SKM-1 treated with dmso at 0.1 percent for 144 hours (cell line): Measurements from ENCODE around the gene LSG1.
"Not testable (repeated sequence)": the region's sequence is repeated elsewhere in the genome, so short reads cannot be mapped to it uniquely, and the experiment has no call there.

Source experiments
- DNase-seq: peaks from one replicate; lab custom pipeline; 2025; ENCODE audit not compliant: unreplicated experiment; lab: John Stamatoyannopoulos, UW

LSG1 gene

DNA sequence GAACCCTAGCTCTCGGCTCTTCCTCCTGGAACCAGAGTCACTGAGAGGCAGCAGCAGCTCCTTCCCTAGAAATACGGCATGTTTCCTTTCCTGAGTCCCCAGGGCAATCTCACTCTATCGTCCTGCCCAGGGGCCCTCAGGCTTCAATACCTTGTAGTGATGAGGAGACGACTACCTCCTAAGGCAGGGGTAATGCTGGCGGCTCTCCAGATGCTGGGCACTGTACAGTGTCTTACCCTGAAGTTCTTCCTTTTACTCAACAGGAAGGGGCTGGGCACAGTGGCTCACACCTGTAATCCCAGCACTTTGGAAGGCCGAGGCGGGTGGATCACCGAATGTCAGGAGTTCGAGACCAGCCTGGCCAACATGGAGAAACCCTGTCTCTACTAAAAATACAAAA lies 52.2 kb downstream of the LSG1 start:
- DNase-seq: no peak

DNA sequence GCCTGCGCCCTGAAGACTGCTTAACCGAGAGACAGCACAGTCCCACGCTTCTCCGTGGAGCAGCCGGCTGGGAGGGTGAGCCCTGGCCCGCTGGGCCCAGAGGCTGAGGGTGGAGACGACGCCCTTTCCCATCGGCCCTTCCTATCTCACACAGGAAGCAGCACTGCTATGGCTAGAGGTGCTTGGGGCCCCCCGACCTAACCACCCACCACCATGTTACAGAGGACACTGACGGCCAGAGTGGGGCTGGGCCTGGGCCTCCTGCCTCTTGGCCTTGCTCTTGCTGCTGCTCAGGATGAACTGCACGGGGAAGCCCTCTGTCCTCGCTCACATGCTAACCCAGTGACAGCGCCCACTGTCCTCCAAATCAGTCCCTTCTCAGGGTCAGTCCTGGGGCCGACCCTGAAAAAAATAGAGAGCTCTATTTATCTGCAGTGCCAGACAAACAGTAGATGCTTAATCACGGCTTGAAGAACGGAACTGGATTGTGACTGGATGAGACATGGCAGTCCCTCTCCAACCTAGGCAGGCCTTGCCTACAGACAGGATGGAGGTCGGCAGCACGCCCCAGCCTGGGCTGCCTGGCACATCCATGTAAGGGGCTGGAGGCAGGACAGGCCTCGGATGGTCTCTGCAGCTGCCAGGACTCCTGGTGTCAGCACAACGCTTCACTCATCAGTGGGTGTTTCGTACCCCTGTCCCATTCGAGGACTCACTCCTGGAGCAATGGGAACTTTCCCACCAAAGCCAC lies 53.0 kb downstream of the LSG1 start:
- DNase-seq: no peak

DNA sequence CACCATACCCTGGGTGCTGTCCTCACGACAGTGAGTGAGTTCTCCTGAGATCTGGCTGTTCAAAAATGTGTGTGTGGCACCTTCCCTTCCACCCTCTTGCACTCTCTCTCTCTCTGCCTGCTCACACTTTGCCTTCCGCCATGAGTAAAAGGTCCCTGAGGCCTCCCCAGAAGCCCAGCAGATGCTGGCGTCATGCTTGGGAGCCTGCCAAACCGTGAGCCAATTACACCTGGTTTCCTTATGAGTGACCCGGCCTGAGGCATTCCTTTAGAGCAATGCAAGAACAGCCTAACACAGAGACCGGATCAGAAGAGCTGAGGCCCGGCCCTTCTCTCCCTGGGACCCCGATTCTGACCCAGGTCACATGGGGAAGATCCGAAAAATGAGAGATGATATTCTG lies 54.2 kb downstream of the LSG1 start:
- DNase-seq: no peak

DNA sequence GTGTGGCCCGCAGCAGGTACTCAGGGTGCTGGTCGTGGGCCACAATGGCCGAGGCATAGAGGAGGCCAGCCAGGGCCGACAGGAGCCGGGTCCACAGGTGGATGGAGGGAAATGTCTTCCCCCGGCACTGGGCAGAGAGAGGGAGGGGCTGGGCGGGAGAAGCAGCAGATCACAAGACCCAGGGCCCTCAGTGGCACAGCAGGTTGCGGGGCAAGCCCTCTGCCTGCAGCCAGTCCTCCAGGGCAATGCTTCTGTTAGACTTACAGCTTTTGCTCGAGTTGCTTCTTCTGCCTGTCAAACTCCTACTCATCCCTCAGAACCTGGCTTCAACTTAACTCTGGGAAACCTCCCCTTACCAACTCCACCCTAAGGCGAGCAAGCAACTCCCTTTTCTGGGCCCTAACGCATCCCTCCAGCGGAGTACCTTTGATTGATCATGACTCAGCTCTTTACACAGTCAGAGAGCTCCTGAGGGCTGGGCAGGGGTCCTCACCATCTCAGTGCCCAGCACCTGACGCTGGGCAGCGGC lies 54.8 kb downstream of the LSG1 start:
- no peak for DNase-seq

DNA sequence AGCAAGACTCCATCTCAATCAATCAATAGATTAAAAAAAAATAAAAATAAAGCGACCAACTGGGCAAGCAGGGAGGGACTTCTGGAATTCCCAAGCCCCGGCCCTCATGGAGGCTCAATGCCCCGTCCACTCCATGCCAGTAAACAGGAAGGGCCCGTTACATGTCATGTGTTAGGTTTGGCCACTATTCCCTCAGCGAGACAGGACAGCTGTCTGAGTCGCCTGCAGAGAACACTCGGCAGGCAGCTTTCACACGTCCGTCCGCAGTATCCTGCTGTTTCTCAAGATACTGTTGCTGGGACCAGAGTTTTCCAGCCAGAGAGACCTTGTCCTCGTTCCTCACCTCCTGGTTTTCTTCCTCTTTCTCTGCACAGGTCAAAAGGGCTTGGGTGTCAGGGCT lies 56.8 kb downstream of the LSG1 start:
- DNase-seq: no peak

DNA sequence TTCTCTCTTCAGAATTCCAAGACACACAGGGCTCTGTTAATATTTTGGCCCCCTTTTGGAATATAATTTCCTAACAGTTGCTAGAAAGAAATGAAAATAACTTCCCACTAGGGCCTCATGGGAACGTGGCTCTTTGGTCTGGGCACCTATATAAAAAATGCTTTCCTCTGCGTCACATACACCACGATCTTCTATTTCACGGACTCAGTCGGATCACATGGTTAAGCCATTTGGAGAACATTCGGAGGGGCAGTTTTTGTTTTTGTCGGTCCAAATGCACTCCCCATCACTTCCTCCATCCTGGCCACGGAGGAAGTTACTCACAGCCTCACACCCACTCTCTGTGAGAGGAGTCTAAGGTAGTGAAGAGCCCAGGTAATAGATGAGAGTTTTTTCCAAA lies 59.8 kb downstream of the LSG1 start:
- no peak for DNase-seq

DNA sequence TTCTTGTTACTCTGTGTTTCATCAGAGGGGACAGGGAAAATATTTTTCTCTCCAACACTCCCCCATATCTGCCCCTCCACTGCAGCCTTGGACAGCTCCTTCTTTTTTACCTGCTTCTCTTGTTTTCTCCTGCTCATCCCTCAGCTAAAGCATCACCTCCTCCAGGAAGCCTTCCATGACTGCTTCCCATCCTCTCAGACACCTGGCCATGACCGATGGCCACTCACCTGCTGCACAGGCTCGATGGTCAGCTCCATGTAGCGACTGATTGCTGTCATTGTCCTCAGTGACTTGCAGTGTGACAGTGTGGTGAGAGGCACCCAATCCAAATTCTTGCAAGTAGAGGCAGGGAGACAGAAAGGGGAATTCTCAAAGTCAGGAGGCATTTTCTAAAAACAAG lies 61.3 kb downstream of the LSG1 start:
- DNase-seq: no peak

DNA sequence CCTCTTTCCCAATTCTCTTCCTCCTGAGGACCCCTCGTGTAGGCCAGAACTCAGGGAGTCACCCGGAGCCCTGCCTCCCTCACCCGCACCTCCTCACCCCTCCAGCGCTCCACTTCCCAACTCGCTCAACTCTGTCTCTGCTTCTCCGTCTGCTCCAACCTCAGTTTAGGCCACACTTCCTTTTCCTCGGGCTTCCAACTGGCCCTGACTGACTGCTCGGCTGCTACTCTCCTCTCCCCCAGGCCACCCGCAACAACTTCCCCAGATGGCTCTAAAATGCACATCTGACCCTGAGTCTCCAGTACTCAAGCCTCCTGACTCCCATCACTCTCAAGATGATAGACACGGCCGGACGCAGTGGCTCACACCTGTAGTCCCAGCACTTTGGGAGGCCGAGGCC lies 62.4 kb downstream of the LSG1 start:
- no peak for DNase-seq

DNA sequence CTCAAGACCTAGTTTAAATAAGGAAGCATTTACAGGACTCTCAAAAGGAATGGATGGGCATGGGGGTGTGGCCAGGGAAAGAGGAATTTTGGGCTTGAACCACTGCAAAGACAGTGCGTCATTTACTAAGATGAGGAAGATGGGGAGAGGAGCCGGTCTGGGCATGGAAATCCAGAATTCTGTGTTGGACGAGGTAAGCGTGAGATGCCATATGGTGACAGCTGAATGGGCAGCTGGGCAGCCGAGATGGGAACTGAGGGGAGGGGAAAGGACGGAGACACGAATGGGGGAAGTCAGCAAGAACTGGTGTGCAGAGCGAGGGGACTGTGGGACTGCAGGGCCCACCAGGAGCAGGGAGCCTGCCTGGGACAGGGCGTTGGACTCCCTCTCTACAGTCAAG lies 63.0 kb downstream of the LSG1 start:
- no peak for DNase-seq

DNA sequence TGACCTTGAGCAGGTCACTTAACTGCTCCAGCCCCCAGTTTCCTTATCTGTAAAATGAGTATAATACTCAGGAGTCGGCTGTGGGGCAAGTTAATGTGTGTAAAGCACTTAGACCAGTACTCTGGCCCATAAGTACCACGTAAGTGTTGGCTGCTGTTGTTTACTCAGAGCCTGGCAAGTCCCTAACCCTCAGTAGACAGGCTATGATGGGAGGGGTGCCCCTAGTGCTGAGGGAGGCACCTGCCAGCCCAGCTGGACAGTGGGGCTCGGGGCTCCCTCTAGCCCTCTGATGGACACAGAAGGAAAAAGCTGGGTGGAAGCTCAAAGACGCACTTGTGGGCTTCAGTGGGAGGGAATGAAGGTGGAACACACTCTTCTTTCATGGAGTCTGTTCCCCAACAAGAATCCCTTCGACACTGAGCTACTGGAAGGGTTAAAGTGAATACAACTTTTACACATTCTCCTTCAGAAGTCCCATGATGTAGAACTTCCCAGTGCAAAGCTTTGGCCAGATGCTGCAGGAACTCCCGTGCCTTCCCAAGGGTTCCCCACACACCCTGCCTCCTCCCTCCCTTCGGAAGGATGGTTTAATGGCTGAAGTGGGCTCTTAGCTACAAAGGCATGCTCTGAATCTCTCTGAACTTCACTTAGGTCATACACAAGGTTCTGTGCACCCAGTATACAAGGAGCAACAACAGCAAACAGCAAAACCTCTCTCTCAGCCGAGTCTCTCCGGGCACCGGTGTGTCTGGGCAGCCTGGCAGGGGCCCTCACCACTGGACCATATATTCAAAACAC lies 64.2 kb downstream of the LSG1 start:
- no peak for DNase-seq

DNA sequence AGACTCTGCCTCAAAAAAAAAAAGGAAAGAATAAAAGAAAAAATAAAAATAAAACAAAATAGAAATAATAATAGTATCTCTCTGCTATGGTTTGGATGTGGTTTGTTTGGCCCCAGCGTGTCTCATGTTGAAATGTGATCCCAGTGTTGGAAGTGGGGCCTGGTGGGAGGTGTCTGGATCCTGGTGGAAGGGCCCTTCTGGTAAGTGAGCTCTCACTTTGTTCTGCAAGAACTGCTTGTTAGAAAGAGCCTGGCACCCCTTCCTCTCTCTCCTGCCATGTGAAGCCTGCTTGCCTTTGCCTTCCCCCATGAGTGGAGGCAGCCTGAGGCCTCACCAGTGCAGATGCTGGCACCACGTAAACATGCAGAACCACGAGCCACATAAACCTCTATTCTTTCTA lies 65.0 kb downstream of the LSG1 start:
- DNase-seq: no peak

DNA sequence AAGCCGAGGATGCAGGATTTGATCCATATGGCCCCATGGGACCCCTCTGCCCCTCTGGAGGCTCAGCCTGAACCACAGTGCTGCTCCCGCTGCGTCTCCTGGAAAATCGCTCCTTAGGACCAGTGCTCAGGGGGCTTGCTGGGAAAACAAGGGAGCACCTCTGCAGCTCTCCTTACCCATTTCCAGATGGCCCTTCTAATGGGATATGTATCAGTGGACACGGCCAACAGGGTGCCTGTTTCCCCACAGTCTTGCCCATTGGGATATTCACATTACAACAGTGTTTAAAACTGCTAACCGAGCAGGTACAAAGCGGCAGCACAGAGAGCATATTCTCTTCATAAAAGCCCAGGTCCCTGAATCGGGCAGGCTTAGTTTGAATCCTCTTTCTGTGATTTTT lies 65.8 kb downstream of the LSG1 start:
- no peak for DNase-seq

DNA sequence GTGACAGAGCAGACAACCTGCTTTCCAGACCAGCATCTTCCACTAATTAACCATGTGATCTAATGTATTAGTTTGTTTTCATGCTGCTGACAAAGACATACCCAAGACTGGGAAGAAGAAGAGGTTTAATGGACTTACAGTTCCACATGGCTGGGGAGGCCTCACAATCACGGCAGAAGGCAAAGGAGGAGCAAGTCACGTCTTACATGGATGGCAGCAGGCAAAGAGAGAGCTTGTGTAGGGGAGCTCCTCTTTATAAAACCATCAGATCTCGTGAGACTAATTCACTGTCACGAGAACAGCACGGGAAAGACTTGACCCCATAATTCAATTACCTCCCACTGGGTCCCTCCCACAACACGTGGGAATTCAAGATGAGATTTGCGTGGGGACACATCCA lies 66.7 kb downstream of the LSG1 start:
- not testable (repeated sequence) for DNase-seq

DNA sequence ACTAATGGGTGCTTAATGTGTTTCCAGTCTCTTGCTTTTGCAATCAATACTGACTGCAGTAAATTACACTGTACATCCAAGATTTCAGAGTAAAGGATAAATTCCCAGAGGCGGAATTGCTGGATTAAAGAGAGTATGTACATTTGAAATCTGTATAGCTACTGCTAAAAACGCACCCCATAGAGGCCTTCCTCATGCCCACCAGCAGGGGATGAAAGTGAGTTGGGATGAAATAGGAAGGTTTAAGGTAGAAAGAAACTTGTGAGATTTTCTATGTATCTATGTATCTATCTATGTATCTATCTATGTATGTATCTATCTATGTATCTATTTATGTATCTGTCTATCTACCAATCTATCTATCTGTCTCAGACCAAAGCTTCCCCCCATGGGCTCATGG lies 67.2 kb downstream of the LSG1 start:
- no peak for DNase-seq

DNA sequence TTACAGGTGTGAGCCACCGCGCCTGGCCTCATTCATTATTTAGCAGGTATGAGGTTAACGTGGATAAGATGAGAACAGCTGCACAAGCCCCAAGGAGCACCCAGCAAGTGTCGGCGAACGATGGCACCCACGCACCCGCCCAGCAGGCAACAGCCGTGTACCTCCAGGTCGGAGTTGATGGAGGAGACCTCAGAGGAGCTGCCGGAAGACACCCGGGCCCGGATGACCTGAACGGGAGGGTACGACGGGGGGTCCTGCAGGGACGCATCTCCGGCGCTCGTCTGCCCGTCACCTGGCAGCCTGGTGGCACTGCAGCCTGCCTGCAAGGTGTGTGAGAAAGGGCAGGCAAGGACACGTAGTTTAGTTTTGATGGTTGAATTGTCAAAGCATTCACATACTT lies 67.9 kb downstream of the LSG1 start:
- no peak for DNase-seq

DNA sequence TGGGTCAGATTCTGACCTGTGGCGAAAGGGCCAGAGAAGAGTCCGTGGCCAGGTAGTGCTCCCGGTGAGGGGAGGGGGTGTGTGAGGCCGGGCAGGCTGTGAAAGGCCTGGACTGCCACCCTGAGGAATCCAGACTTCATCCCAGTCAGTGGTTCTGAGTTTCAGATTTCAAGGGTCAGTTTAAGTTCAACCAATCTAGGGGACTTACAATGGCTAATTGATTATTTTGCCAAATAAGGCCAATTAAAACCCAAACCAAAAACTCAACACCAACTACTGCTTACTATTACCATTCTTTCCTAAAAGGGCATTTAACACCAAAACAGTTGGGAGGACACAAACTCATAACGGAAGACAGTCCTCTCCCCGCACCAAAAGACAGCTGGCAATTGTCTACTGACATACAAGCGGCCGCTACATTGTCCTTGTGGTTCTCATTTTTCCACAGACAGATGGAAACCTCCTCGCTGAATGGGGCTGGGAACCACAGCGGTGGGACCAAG lies 69.3 kb downstream of the LSG1 start:
- no peak for DNase-seq

DNA sequence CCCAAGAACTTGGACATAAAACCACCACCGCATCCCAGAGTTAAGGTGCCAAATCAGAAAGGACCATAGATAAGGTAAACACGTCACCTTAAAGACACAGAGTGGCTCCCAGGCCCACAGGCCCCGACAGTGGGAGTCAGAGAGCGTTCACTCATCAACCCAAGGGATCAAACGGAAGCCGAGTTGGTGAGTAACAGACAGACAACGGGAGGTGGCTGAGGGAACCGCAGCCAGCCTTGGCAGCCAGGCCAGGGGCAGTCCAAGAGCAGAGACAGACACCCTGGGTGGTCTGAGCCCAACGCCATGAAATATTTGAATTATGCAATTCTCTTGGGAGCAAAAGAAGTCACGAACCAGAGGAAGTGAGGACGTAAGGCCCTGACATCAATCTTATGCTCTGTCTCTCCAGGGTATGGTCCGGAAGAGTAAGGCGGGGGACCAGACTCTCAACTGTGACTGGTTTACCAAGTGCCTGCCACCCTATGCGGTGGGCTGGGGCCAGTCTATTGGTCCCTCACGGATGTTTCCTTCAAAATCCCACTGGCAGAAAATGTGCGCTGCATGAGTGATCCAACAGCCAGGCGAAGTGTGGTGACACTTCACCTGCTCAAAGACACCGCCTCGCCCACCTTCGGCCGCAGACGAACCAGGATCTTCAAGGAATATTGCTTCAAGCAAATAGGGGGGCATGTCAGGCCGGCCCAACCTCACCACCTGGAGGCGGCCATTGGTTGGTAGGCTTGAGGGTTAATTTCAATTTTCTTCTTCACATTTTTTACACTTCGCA lies 73.0 kb downstream of the LSG1 start:
- DNase-seq: no peak

DNA sequence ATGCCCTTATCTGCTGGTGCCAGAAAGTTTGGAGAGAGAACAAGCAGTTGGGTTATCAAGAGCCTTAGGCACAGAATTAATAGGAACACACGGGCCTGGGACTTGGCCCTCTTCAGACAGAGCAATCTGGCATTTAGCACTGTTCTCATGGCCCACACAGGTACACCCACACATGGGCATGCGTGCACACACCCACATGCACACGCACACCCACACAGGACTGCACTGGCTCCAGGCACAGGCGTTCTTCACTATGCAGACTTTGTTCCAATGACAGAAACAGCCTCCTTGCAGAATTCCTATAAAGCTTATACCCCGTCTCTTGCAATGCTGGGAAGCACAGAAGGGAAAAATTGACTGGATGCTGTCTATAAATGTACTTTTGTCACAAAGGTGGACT lies 75.1 kb downstream of the LSG1 start:
- no peak for DNase-seq

DNA sequence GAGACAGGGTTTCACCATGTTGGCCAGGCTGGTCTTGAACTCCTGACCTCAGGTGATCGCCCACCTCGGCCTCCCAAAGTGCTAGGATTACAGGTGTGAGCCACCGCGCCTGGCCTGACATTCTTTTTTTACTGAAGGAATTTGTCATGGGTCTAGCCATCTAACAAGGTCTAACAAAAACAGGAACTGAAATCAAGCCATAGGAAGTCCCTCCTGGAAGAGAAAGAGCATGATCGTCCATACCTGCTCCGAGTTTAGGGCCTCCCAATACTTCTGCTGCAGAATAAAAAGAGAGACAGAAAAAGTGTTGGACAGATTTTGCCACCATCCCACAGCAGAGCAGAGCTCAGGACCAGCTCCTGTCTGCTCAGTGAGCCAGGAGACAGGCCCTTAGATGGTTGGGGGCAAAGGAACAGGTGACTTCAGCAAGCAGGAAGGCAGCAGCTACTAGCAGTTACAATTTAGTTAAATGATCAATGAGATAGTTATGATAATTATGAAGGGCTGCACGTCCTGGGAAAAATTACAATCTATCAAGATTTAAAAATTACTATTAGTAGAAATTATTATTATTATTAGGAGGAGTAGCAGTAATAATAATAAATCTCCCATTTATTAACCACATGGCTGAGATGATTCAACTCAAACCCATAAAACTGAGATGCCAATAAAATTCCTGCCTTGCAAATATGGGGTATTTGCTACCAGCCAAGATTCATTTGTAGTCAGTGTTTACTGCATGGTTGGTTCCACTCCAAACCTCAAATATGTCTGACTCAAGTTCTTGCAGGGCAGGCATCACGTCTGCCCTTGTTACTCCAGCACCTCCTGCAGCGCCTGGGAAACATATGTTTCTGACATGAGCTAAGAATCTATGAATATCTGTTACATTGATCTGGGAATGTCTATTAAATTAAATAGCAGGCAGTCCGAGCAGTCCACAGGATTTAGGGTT lies 78.9 kb downstream of the LSG1 start:
- peak; percentile 54 for DNase-seq
